Measurements from ENCODE around the gene OTOG. TPM values are rescaled to one million over a fixed set of nuclear protein-coding genes. Genes with fewer than 3 reads are reported as not detected.

The OTOG gene
- total RNA-seq, 1 experiment from 2014 or later, result 0.35 TPM

DNA sequence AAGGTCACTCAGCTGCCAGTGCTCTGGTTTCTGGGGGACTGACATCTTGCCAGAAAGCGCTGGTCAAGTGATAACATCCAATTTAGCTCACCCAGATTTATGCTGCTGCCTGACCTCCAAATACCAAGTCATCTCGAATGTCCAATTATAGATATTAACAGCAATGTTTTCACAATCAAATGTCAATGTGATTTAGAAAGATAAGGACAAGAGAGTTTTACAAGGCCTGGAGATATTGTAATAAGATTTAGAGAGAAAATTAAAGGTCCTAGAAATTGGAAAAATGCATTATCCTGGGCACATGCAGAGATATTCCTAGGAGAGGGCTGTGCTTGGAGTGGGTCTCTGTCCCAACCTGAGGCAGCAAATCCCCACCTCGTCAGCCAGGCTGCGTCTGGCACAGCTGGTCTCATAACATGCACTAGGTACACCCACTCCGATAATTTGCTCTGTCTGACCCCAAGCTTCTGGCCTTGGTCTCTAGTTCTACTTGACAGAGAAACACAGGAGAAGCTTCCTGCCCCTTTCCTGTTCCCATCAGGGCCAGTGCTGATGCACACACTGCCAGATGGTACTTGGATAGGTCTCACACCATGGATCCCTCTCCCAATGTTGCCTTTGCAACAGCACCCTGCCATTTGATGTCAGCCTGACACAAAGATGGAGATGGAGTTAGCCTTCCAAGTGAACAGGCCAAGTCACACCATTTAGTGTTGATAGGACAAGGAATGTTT lies 31.4 kb upstream of the OTOG start:
- H2BK5ac ChIP-seq (ENCODE audit: insufficient read length, low read length), result no peak overlapping the region
- TF ChIP-seq, protein P1, sequence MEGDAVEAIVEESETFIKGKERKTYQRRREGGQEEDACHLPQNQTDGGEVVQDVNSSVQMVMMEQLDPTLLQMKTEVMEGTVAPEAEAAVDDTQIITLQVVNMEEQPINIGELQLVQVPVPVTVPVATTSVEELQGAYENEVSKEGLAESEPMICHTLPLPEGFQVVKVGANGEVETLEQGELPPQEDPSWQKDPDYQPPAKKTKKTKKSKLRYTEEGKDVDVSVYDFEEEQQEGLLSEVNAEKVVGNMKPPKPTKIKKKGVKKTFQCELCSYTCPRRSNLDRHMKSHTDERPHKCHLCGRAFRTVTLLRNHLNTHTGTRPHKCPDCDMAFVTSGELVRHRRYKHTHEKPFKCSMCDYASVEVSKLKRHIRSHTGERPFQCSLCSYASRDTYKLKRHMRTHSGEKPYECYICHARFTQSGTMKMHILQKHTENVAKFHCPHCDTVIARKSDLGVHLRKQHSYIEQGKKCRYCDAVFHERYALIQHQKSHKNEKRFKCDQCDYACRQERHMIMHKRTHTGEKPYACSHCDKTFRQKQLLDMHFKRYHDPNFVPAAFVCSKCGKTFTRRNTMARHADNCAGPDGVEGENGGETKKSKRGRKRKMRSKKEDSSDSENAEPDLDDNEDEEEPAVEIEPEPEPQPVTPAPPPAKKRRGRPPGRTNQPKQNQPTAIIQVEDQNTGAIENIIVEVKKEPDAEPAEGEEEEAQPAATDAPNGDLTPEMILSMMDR (conservative IDR thresholded peaks at IDR 0.05), result no peak
- H3T11ph ChIP-seq (ENCODE audit: low read length), result no peak overlapping the region
- no peak overlapping the region for H3K27ac ChIP-seq (ENCODE audit: insufficient read length, low read depth, low read length)
- no peaks in the 10 kb centered on the region for H3K9me3 ChIP-seq (ENCODE audit: control insufficient read depth, low read depth, low read length)
- no peak overlapping the region for H2BK20ac ChIP-seq (ENCODE audit: low read depth, low read length, poor library complexity, severe bottlenecking)
- H3K23me2 ChIP-seq (ENCODE audit: insufficient read length, low read depth, low read length, poor library complexity, severe bottlenecking), result no peaks in the 10 kb centered on the region
- no peaks in the 10 kb centered on the region for H3K79me2 ChIP-seq (ENCODE audit: insufficient read depth, low read length)
- no peaks in the 10 kb centered on the region for H3K79me1 ChIP-seq (ENCODE audit: insufficient read depth, low read depth, low read length, poor library complexity, severe bottlenecking)
- H3K4me2 ChIP-seq (ENCODE audit: insufficient read depth, insufficient read length, low read length), result no peak overlapping the region
- Mint-ChIP-seq H3K4me3 (no peak overlapping the region), H3K4me1 (peaks cover 21 to 25% of the 10 kb centered on the region in 2 experiments), H3K9me3 (no peaks in the 10 kb centered on the region), H3K27ac (no peak overlapping the region; a peak in 1 of 7 replicates), H3K27me3 (ENCODE audit: low read depth) (peaks cover 4% of the 10 kb centered on the region), H3K36me3 (ENCODE audit: insufficient read depth in 1 of 3, low read depth in 3 of 3) (peaks cover 2 to 4% (median 3%) of the 10 kb centered on the region in 3 experiments; a peak in 4 of 7 replicates)
- no peak overlapping the region for H4K8ac ChIP-seq (replicated peaks; ENCODE audit: insufficient read length, low read depth, low read length)
- no peak overlapping the region for H3K23ac ChIP-seq (ENCODE audit: insufficient read length, low read depth, low read length)
- H4K91ac ChIP-seq (ENCODE audit: insufficient read length, low read depth, low read length), result no peak overlapping the region
- no peak overlapping the region for H3K9ac ChIP-seq (ENCODE audit: extremely low read depth, insufficient read length, low read length)
- H2BK15ac ChIP-seq (ENCODE audit: low read depth, low read length), result no peak overlapping the region
- H4K5ac ChIP-seq (ENCODE audit: insufficient read length, low read depth, low read length), result no peak overlapping the region
- H2AFZ ChIP-seq (ENCODE audit: low read length), result no peak overlapping the region
- H2BK120ac ChIP-seq (ENCODE audit: low read depth, low read length, poor library complexity, severe bottlenecking), result no peak overlapping the region
- DNase-seq, result no peak
- H3K27me3 ChIP-seq (ENCODE audit: insufficient read depth, low read length), result no peaks in the 10 kb centered on the region; the same call in 1 of the 2 replicates
- no peaks in the 10 kb centered on the region for H4K20me1 ChIP-seq (ENCODE audit: control insufficient read depth, insufficient read depth, insufficient read length)
- no peak overlapping the region for H3K14ac ChIP-seq (ENCODE audit: insufficient read depth, low read length)
- peaks cover 4% of the 10 kb centered on the region; the same call in 1 of the 2 replicates for H3K4me1 ChIP-seq (ENCODE audit: insufficient read depth, low read length)
- H2BK12ac ChIP-seq (ENCODE audit: insufficient read length, low read depth, low read length), result no peak overlapping the region
- no peak overlapping the region for H3K18ac ChIP-seq (ENCODE audit: insufficient read length, low read depth, low read length)
- H3K56ac ChIP-seq (ENCODE audit: insufficient read length, low read depth, low read length), result no peak overlapping the region
- no peak overlapping the region for H3K4ac ChIP-seq (ENCODE audit: low read depth, low read length)
- H2AK5ac ChIP-seq (ENCODE audit: insufficient read length, low read length), result no peak overlapping the region
- no CpG with 5 or more reads among the region's 5 CpGs for WGBS (ENCODE audit: extremely low coverage, insufficient read length, low lambda C conversion rate)
